HTR-8/SVneo (cell line): ENCODE measurements around the gene DARS1.

Experiments
- DNase-seq: peaks from one replicate; pipeline ENCODE4 v3.0.0; 2011; ENCODE audit warnings: low spot score, mixed read lengths; ENCODE audit not compliant: insufficient read length
- FAIRE-seq: peaks from 2 replicates; lab custom pipeline; 2011; peaks lifted over from hg19 to GRCh38; lab: Jason Lieb, UNC

The DARS1 gene

DNA sequence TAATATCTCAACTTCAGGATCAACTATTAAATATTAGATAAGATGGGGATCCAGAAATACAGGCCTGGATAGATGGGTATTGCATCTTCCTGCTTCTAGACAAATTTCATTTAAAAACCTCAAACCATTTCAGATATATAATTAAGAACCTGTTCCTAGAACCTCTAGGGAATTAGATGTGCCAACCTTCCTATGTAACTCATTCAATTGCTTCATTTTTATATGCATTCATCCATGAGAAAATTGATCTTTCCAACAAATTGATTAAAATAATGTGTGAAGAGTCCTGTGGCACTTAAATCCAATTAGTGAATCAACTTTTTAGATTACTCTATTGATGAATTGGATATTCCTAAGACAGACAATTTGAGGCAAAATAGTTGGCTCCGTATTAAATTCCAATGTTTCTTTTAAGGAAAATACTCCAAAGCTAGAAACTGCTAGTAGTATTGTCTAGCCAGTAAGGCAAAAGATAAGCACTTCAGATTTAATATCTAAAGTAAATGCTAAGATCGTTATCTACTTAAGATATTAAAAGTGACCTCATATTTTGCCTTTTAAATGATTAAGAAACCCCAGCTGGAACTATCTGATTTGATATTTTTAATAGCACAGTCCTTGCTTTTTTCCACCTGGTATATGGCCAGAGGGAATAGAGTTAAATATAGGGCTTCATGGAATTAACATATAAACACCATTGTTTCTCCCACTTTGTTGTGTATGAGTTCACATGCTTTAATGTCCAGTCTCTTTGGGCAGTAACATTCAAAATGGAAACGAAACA lies 35.8 kb downstream of the DARS1 start:
- FAIRE-seq: no peak
- no peak for DNase-seq

DNA sequence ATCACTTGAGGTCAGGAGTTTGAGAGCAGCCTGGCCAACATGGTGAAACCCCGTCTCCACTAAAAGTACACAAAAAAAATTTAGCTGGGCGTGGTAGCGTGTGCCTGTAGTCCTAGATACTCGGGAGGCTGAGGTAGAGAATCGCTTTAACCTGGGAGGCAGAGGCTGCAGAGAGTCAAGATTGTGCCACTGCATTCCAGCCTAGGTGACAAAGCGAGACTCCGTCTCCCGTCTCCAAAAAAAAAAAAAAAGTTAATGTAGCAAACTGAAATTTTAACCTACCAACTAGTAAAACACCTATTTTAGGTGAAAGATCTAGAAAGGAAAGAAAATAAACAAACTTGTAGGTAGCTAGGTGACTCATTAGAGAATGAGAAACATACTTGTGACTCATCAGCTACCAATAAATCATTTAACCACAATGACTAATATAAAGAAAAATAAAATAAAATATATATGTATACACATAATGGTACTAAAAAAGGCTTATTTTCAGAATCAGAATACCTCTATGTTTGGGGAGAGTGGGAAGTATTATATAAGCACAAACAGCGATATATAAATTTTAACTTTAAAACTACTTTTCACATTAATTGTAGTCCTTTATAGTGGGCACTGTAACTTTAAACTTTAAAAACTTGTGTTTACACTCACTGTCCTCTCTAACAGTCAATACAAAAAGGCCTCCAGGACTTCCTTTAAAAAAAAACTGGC lies 36.6 kb downstream of the DARS1 start:
- DNase-seq (peak; percentile 46), FAIRE-seq (no peak)

DNA sequence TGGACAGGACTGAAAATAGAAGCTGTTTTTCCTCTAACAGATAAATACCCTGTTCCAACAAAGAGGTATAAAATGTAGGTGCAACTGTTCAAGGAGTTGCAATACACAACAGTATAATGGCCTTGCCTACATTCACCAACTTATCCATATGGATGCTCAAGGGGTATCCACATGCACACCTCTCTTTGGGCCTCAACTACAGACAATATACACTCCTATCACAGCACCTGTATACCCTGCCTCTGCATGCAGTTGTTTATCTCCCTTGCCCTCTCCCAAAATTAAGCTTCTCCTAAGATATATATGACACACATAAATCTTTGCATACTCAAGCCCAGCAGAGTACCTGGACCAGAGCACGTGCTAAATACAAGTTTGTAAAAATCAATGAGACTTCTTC lies 37.3 kb downstream of the DARS1 start:
- FAIRE-seq (no peak), DNase-seq (no peak)

DNA sequence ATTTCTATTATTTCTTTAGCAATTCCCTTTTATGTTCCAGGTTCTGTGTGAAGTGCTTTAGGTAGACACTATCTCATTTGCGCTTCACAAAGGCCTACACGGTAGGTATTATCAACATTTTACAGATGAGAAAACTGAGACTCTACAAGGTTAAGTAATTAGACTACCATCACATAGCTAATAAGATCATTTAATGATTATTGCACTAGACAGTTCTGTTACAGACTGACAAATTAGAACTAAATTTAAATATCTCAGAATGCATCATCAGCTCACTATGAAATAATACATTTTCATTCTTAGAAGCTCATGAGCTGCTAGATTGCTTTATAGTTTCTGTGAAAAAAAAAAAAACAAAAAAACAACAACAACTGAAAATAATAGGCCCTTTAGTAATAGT lies 37.9 kb downstream of the DARS1 start:
- FAIRE-seq (no peak), DNase-seq (no peak)

DNA sequence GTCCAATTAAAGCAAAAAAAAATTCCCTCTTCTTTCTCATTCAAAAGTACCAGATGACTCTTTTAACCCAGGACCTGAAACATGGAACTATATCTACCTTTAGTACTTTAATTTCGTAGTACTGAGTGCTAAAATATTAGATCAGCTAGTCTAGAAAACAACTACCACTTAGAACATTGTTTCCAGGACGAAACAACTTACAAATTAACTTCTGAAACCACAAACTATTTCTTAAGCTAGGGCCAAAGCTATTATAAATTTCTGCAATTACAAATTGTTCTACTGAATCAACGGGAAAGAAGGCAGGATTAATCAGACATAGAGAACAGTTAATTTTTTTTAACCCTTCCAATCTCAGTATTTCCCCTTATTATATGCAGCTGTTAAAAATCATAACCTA lies 39.9 kb downstream of the DARS1 start:
- FAIRE-seq (no peak), DNase-seq (no peak)

DNA sequence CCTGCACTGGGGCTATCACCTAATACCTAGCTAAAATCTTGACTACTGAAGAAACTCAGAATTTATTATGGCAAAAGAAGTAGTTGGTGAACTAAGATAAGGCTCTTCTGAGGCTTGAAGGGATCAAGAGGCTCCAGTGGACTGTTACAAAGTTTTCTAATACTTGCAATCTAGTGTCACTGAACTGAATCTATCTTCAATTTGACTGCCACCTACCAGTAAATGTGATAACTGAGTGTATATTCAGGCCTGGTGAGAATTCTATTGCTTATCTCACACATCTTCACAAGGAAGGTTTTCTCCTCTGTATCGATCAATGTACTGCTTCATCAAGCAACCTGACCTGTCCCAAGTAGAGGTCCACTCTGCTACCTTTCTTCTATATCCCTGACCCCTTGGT lies 40.8 kb downstream of the DARS1 start:
- DNase-seq: no peak
- no peak for FAIRE-seq

DNA sequence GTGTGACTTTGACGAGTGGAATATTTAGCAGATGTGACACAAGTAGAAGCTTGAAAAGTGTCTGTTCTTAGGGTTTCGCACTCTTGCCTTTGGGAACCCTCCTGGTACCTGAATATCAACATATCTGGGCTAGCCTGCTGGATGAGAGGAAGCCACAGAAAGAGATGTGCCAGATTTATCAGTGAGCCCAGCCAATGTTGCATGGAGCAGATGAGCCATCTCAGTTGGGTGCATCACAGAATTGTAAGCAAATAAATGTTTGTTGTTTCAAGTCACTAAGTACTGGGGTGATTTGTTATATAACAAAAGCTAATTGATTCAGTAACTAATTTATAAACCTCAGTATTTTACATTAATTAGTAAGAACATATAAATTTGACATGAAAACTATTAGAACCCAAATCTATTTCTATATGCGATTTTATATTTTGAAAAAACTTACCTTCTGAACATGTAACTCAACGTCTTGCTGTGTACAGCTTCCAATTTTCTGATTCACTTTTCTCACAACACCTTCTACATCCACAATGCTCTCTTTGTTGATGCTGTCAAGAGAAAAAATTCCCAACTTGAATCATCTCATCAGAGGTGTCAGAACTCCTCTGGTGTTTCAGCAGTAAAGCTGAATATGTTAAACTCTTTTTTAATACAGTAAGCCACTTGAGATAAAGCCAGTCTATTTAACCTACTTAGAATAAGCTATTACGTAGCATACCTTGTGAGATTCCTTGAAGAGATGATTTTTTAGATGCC lies 42.3 kb downstream of the DARS1 start:
- FAIRE-seq (no peak), DNase-seq (no peak)

DNA sequence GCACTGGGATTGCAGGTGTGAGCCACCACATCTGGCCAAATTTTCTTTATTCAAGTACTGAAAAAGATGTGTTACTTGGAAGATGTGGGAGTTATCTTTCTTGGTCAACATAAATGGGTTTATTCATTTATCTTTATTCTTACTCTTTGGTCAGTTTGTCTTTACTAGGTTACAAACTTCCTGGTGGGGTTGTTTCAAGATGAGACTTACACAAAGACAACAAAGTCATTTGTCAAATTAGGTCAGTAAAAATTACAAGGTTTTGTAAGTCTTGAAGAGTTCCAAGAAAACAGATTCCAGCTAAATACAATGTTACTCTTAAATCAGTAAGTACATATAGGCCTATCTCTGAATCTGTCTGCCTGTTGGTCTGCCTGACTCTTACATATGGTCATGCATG lies 48.9 kb downstream of the DARS1 start:
- no peak for DNase-seq
- no peak for FAIRE-seq

DNA sequence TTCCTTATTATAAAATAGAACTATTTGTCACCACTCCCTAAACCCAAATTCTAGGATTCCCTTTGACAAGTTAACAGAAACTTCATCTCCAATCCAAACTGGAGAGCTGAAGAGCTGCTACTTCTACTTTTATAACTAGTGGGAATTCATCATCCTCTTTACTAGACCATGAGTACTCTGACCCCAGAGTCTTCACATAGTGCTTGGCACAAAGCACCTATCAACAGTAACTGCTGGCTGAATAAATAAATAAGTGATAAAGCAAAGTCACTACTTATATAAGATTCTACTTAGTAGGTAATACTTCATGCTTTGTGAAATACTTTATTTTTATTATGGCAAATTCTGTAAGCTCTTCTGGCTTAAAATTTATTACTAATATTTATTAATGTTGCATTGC lies 49.5 kb downstream of the DARS1 start:
- DNase-seq: no peak

DNA sequence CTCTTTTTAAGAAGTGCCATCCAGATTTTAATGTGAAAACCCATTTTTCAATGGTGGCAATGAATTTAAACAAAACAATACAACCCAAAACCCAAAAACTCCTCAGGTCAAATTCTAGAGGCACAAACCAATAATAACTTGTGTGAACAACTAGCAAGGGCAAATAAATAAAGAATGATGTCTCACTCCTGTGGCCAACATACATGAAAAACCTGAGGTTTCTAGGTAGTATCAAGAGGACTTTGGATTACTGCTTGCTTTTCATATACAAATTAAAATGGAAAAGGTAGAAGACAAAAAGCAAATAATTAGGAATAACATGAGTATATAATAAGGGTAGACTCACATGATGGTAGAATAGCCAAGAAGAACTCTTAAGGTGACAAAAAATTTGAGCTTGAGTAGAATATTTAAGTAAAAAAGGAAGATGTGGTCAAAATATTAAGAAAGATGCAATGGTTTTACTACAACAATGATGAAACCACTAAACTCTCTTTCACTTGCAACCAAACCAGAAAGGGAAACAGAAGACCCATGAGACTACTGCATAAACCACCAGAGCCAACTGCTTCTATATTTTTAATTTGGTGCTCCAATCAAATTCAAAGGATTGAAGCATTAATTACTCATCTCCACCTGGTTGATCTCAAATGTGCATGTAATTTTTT lies 53.5 kb downstream of the DARS1 start:
- FAIRE-seq: no peak
- no peak for DNase-seq

More for the DNA sequence above, 49.5 kb downstream of the DARS1 start:
- no peak for FAIRE-seq

DNA sequence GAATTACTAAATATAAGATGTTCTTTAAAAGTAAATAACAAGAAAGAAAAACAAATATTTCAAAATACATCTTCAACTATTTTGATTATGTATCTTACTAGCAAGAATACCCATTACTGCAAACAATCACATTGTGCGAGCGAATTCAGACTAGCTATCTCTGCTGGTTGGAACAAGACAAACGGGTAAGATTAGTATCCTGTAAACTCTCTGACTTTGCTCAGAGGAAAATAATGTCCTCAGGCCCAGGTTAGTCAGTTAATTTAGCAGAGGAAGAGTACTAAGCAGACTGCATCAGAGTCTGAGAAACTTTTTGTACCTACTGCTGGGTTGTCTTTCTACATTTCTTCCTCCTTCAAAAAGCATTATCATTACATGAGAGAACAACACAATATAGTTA lies 58.8 kb downstream of the DARS1 start:
- DNase-seq: no peak
- no peak for FAIRE-seq

DNA sequence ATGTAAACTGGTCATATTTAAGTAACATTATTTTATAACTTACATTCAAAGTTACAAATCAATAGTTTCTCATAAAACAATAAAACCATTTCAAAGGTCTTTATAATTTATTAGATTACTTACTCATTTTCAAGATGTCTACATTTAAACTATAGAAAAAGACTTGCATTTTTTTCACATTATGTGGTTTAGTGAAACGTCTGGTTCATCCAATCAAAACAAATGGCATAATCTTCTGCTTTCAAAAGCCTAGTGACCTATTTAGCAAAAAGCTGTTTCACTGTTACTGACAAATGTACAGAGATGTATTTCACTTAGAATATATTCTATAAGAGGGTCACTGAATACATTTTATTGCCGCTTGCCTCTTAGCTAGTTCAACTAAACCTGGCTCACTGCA lies 59.9 kb downstream of the DARS1 start:
- FAIRE-seq: no peak
- DNase-seq: no peak

DNA sequence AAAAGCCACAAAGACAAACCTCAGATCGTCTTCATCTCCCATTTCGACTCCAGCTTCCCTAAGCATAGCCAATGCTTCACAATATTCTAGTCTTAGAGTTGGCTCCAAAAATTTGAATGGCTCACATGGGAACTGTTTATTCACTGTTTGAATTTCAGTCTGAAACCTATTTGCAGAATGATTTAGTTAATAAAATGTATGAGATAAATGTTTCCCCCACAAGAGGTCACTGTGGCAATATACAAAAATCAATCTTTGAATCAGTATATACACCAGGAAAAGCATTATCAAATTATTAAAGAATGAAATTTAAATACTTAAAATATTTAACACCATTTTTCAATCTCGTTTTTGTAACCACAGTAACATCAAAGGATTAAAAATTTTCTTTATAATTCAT lies 69.2 kb downstream of the DARS1 start:
- FAIRE-seq (no peak), DNase-seq (peak; percentile 14)

DNA sequence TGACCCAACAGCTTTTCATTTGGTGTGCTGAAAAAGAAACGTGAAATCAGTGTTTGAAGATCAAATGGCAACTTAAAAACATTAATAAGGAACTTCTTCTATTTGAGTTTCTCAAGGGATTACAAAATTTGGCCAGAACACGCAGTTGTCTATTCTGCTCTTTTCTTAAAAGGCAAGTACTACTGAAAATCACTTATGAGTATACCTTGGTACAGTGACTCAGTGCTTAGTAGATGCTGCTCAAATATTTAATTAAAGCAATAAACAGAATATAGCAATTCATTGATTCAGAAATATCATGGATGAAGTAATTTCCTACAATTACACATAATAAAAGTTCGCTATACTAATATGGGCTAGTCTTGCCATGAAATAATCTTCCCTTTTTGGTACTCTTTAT lies 70.9 kb downstream of the DARS1 start:
- no peak for FAIRE-seq
- DNase-seq: no peak

DNA sequence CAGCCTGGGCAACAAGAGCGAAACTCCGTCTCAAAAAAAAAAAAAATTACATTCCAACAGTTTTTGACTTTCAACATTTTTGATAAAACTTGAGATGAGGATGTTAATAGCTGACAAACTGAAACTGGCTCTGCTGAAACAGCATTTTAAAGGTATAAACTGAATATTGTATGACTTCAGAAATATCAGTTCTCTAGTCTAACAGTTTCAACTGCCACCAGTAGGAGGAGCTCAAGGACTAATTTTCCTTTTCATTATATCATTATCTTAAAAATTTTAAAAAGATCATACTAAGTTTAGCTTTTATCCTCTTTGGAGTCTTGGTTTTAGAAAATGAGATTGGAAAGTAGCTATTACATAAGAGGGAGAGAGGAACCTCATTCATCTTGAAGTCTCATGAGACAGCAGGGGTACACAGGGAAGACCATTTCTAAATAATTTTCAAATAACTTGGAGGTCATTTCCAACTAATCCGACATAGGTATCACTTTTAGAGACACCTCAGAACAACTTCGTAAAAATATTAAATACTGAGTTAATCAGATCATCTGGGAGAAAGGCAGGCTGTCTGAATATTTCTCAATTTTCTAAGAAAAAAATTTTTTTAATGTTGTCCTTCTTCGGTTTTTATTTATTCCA lies 71.6 kb downstream of the DARS1 start:
- no peak for FAIRE-seq
- DNase-seq: peak; percentile 7

DNA sequence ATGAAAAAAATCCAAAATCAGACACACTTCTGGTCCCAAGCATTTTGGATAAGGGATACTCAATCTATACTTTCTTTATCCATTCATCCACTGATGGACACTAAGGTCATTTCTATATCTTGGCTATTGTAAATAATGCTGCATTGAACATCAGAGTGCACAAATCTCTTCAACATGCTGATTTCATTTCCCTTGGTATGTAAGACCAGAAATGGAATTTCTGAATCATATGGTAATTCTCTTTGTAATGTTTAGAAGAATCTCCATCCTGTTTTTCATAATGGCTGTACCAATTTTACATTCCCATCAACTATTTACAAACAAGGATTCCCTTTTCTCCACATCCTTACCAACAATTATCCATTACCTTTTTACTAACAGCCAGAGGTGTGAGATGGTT lies 75.5 kb downstream of the DARS1 start:
- FAIRE-seq: no peak

DNA sequence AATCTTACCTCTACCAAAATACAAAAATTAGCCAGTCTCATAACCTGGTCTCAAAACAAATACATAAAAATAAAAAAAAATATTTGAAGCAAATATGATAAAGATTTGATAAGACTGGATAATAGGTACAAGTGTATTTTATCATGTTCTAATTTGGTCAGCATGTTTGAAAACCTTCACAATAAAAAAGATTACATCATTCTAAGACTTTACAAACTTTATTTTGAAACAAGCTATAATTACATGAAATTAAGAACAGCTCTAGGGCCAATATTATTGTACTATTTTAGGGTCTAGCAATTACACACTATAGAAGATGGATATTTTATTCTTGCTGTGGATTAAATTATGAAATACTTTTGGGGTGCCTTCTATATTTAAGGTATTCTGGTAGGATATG lies 79.7 kb downstream of the DARS1 start:
- no peak for FAIRE-seq
- no peak for DNase-seq

More for the DNA sequence above, 75.5 kb downstream of the DARS1 start:
- DNase-seq: no peak

DNA sequence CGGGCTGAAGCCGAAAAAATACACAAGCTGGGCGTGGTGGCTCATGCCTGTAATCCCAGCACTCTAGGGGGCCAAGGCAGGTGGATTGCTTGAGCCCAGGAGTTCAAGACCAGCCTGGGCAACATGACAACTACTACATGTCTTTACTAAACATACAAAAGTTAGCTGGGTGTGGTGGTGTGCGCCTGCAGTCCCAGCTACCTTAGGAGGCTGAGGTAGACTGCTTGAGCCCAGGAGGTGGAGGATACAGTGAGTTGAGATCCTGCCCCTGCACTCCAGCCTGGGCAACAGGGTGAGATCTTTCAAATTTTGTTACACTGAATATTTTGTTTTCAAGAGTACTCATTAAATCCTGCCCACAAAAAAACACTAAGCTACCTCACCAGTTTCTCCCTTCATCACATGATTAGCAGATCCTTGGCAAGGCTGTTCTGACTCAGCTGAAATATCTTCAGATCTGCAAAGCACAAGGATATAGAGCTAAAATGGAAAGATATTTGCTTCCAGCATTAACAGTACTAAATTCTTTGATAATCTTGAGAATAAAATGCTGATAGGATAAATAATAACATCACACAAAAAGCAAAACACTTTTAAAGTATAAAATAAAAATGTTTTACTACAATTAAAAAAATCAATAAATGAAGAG lies 81.0 kb downstream of the DARS1 start:
- FAIRE-seq: no peak
- no peak for DNase-seq

DNA sequence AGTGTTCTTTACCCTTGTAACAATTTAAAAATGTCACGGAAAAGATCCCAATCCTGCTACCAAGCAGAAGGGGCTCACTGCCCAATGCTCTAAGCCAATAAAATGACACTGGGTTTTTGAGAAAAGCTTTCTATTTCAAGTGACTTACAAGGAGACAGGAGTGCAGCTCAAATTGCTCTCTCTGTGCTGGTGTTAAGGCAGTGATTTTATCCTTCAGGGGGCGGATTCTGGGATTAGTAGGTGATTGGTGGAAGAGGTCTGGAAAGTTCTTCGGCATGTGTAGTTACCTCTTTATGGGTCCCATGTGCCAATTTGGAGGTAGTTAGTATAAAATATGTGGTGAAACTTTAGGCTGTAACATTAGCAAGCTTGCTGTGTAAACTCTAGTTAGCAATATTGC lies 81.8 kb downstream of the DARS1 start:
- DNase-seq: no peak
- FAIRE-seq: no peak

DNA sequence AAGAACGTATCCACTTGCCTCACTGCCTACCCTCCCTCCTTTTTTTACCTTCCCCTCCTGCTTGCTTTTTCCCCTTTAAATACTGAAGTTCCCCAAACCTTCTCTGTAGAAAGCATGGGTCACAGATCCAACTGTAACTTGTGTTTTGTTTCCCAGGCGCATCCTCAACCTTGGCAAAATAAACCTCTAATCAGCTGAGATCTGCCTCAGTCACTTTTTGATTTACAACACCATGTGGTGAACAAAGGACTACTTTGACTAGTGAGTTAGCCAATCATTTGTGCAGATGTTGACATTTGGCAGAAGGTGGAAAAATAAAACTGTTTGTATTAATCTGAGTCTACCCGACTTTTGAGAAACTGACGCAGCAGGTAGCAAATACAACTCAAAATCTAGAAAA lies 85.9 kb downstream of the DARS1 start:
- FAIRE-seq: no peak
- DNase-seq: no peak
